HG03442 (cell line): Measurements from ENCODE around the gene NF2.

ENCODE experiments used
- ATAC-seq: cut with Tn5 transposase; IDR thresholded peaks from one replicate; pipeline ENCODE4 v1.9.1; 2021; ENCODE audit warnings: mild to moderate bottlenecking, moderate library complexity; ENCODE audit not compliant: unreplicated experiment

The NF2 gene

GRCh38 chr22:29718949-29719898, 115.8 kb downstream of the NF2 start:
- no peak for ATAC-seq

GRCh38 chr22:29719899-29720645, 116.6 kb downstream of the NF2 start, which contains the start of gene CABP7:
Gene CABP7, plus strand, starts transcription at chr22:29720003. Its CDS starts 422 bp downstream, at chr22:29720425.
- ATAC-seq: no peak

- no peak for ATAC-seq
These were observed 117.4 kb downstream of the NF2 start for GRCh38 chr22:29720811-29721323.

- no peak for ATAC-seq
These were observed 118.7 kb downstream of the NF2 start for GRCh38 chr22:29722151-29722550.

GRCh38 chr22:29722587-29722986, 119.2 kb downstream of the NF2 start:
- no peak for ATAC-seq

- no peak for ATAC-seq
These were observed 120.3 kb downstream of the NF2 start for GRCh38 chr22:29723766-29724165.

GRCh38 chr22:29724843-29725242, 121.4 kb downstream of the NF2 start:
- no peak for ATAC-seq

- no peak for ATAC-seq
These were observed 122.7 kb downstream of the NF2 start for GRCh38 chr22:29726106-29726505.

GRCh38 chr22:29726512-29727130, 123.2 kb downstream of the NF2 start:
- ATAC-seq: no peak

GRCh38 chr22:29727131-29727523, 123.7 kb downstream of the NF2 start:
- ATAC-seq: no peak

GRCh38 chr22:29729161-29729560, 125.7 kb downstream of the NF2 start:
- ATAC-seq: no peak

GRCh38 chr22:29731058-29731850, 127.8 kb downstream of the NF2 start:
- ATAC-seq: no peak

- ATAC-seq: no peak
These were observed 129.4 kb downstream of the NF2 start for GRCh38 chr22:29732883-29733282.

GRCh38 chr22:29733362-29734201, 130.1 kb downstream of the NF2 start:
- ATAC-seq: no peak

- ATAC-seq: no peak
These were observed 131.0 kb downstream of the NF2 start for GRCh38 chr22:29734406-29734805.

- no peak for ATAC-seq
These were observed 131.4 kb downstream of the NF2 start for GRCh38 chr22:29734838-29735237.

GRCh38 chr22:29735416-29735815, 132.0 kb downstream of the NF2 start:
- no peak for ATAC-seq

- no peak for ATAC-seq
These were observed 134.1 kb downstream of the NF2 start for GRCh38 chr22:29737251-29738117.
